ENCODE measurements around the gene PURA. TPM values are rescaled to one million over a fixed set of nuclear protein-coding genes. Genes with fewer than 3 reads are reported as not detected.

Gene PURA
- total and polyA plus RNA-seq, 8 donors: 3.3 to 30.8 (median 20.2) TPM

DNA sequence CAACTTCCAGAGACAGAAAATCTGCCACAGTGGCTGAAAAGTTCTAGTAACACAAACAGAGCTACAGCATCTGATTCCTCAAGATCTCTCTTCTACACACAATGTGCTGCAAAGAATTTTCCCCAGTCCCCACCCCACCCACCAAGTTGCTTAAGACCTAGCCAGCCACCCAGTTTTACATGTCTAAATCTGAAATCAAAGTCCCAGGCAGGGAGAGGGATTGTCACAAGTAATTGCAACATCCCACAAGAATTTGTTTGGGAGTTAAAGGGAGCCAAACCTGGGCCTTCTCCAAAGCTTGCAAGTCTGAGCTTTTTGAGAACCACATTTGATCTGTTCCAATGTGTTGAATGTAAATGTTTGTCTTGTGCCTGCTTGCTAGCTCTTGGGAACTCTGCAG, 27.3 kb downstream of the PURA start:
- Histone ChIP-seq H3K9me3 (no peaks in the 10 kb centered on the region), H3K36me3 (no peaks in the 10 kb centered on the region), H3K27ac (peak overlapping the region in 2 of 5 donors; percentile 1 to 3), H3K4me1 (peaks cover 30 to 61% (median 48%) of the 10 kb centered on the region in 4 donors), H3K4me3 (no peak overlapping the region), H3K27me3 (peaks cover 0 to 5% (median 3%) of the 10 kb centered on the region in 3 donors)
- intact Hi-C loops (cut with DNase I; ENCODE audit: low total_unique reads): loop anchor here (5.0 kb wide), 1 partner anchor 69 kb away; no protein-coding TSS in a partner anchor
- TF ChIP-seq POLR2A (IDR thresholded peaks at IDR 0.05) (no peak), POLR2AphosphoS5 (IDR thresholded peaks at IDR 0.05) (no peak), EP300 (IDR thresholded peaks at IDR 0.05) (no peak)
- TF ChIP-seq, protein P1, sequence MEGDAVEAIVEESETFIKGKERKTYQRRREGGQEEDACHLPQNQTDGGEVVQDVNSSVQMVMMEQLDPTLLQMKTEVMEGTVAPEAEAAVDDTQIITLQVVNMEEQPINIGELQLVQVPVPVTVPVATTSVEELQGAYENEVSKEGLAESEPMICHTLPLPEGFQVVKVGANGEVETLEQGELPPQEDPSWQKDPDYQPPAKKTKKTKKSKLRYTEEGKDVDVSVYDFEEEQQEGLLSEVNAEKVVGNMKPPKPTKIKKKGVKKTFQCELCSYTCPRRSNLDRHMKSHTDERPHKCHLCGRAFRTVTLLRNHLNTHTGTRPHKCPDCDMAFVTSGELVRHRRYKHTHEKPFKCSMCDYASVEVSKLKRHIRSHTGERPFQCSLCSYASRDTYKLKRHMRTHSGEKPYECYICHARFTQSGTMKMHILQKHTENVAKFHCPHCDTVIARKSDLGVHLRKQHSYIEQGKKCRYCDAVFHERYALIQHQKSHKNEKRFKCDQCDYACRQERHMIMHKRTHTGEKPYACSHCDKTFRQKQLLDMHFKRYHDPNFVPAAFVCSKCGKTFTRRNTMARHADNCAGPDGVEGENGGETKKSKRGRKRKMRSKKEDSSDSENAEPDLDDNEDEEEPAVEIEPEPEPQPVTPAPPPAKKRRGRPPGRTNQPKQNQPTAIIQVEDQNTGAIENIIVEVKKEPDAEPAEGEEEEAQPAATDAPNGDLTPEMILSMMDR (IDR thresholded peaks at IDR 0.05): no peak
- DNase-seq: no peak

DNA sequence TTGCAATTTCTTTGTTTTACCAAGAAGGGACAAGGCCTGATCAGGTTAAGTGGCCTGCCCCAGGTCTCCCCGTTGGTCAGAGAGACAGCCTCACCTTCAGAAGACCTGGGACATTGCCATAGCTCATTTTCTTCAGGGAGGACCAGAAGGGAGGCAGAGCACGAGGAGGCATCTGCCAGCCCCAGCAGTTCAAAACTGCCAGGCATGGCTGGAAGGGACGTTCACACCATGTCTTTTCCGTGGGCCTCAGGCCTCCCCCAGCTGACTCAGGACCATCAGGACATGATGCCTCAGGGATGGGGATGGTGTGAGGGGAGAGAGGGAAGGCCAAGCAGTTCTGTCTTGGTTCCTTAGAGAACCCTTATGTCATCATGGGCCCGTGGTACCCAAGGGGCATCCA, 28.3 kb downstream of the PURA start:
- intact Hi-C loops (cut with DNase I; ENCODE audit: low total_unique reads): loop anchor here (5.0 kb wide), 1 partner anchor 70 kb away; no protein-coding TSS in a partner anchor
- H3K4me3 ChIP-seq: no peak overlapping the region
- H3K27me3 ChIP-seq: peaks cover 0 to 8% (median 4%) of the 10 kb centered on the region in 3 donors

DNA sequence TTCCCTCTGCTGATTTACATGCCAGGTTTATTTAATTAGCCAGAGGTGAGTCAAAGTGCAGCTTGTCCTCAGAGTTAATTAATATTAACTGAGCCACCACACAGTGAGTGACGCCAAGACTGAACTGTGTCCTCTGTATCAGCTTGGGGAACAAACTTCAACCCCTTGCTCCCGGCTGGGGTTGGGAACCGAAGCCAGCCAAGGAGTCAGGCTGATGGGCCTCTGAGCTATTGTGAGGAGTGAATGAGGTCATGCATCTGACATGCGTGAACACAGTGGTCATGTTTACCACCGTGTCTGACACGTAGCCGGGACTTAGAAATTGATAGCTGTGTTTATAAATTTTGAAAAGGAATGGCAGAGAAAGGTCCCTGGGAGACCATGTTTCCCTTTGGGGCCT, 28.9 kb downstream of the PURA start:
- TF ChIP-seq POLR2A (IDR thresholded peaks at IDR 0.05) (no peak), EP300 (IDR thresholded peaks at IDR 0.05) (no peak), POLR2AphosphoS5 (IDR thresholded peaks at IDR 0.05) (no peak)
- TF ChIP-seq, protein P1 (IDR thresholded peaks at IDR 0.05): no peak
- 40 to 73% (median 45%) methylated on average over 7 of the region's 7 CpGs for WGBS, 5 donors
- intact Hi-C loops (cut with DNase I; ENCODE audit: low total_unique reads): loop anchor here (5.0 kb wide), 1 partner anchor 71 kb away; no protein-coding TSS in a partner anchor

More for the DNA sequence above, 28.3 kb downstream of the PURA start:
- DNase-seq: no peak
- peaks cover 33 to 69% (median 53%) of the 10 kb centered on the region in 4 donors for H3K4me1 ChIP-seq
- peak overlapping the region in 1 of 5 donors; percentile 19 for H3K27ac ChIP-seq
- no peaks in the 10 kb centered on the region for H3K36me3 ChIP-seq
- no peak for TF ChIP-seq EP300 (IDR thresholded peaks at IDR 0.05)
- no peak for TF ChIP-seq POLR2AphosphoS5 (IDR thresholded peaks at IDR 0.05)
- TF ChIP-seq, protein P1 (IDR thresholded peaks at IDR 0.05): no peak
- no peak for TF ChIP-seq POLR2A (IDR thresholded peaks at IDR 0.05)
- no peaks in the 10 kb centered on the region for H3K9me3 ChIP-seq
- WGBS, 5 donors: 71 to 90% (median 79%) methylated on average over 5 of the region's 5 CpGs

DNA sequence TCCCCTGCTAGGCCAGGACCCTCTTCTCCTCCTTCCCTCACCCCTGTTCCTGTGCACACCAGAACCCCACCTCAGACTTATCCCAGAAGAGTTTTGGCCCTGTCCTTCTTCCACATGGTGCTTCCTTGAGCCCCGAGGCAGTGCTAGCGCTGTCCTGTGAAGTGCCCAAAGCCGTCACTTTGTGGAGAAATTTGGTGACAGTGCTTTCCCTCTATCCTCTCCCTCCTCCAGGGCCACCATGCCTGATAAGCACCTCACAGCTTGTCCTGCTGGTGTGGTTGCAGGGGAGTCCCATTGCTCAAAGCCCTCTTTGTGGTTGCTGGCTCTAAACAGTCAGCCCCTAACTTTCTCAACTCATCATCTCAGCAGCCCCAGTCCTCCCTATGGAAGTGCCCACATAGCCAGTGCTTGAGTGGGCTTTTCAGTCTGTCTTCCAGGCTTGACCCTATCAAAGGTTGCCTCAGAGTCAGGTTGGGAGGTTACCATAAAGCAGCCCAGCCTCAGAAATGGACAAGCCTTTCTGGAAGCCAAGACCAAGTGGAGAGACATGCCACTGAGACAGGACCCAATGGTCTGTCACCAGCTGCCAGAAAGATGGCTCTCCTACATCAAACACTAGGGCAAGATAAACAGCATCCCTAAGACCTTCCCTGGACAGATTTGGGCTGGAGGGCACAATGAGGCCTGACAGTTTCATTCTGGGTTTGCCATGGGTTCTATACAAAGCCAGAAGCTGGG, 29.8 kb downstream of the PURA start:
- TF ChIP-seq POLR2A (IDR thresholded peaks at IDR 0.05): no peak
- no peak for TF ChIP-seq EP300 (IDR thresholded peaks at IDR 0.05)
- TF ChIP-seq, protein P1 (IDR thresholded peaks at IDR 0.05): no peak
- no peak for TF ChIP-seq POLR2AphosphoS5 (IDR thresholded peaks at IDR 0.05)
- Histone ChIP-seq H3K27me3 (peaks cover 0 to 8% (median 4%) of the 10 kb centered on the region in 3 donors), H3K4me3 (no peak overlapping the region), H3K27ac (no peak overlapping the region), H3K4me1 (peaks cover 33 to 69% (median 53%) of the 10 kb centered on the region in 4 donors), H3K9me3 (no peaks in the 10 kb centered on the region), H3K36me3 (no peaks in the 10 kb centered on the region)
- DNase-seq: no peak
- intact Hi-C loops (cut with DNase I; ENCODE audit: low total_unique reads): loop anchor here (5.0 kb wide), 1 partner anchor 71 kb away; no protein-coding TSS in a partner anchor
- WGBS, 5 donors: 96 to 100% (median 98%) methylated on average over 3 of the region's 3 CpGs

More for the DNA sequence above, 28.9 kb downstream of the PURA start:
- Histone ChIP-seq H3K4me3 (no peak overlapping the region), H3K9me3 (no peaks in the 10 kb centered on the region), H3K4me1 (peaks cover 33 to 69% (median 53%) of the 10 kb centered on the region in 4 donors), H3K27ac (peak overlapping the region in 1 of 5 donors; percentile 19), H3K27me3 (peaks cover 0 to 8% (median 4%) of the 10 kb centered on the region in 3 donors), H3K36me3 (no peaks in the 10 kb centered on the region)
- peak in 1 of 2 donors; percentile 63 for DNase-seq

All from stomach (tissue), 9 donors.